ENCODE results near the gene KLF14. TPM values are rescaled to one million over a fixed set of nuclear protein-coding genes. Genes with fewer than 3 reads are reported as not detected.
"Not testable (repeated sequence)": the region's sequence is repeated elsewhere in the genome, so short reads cannot be mapped to it uniquely, and the experiment has no call there.

Gene KLF14
- total and polyA plus RNA-seq, 2 experiments from 2014 or later: 0.16 TPM; not detected in 1

GRCh38 chr7:130697820-130698219, 36.2 kb downstream of the KLF14 start:
- Histone ChIP-seq H3K27ac (no peak overlapping the region), H3K4me2 (no peak overlapping the region), H3K36me3 (replicated peaks; ENCODE audit: insufficient read depth, low read depth) (no peaks in the 10 kb centered on the region), H3K4me1 (ENCODE audit: insufficient read depth) (no peaks in the 10 kb centered on the region), H3K9me3 (ENCODE audit: low read depth) (no peaks in the 10 kb centered on the region), H3K27me3 (no peaks in the 10 kb centered on the region), H2AFZ (no peak overlapping the region), H3K9me2 (replicated peaks; ENCODE audit: insufficient read depth) (no peaks in the 10 kb centered on the region), H3K79me2 (no peaks in the 10 kb centered on the region), H3K4me3 (no peak overlapping the region), H4K20me1 (ENCODE audit: insufficient read depth, poor library complexity, severe bottlenecking) (no peaks in the 10 kb centered on the region)
- WGBS (ENCODE audit: low lambda C conversion rate, missing lambda C conversion rate): 91% methylated on average over 2 of the region's 2 CpGs
- no peak for DNase-seq (ENCODE audit: low spot score)
- TF ChIP-seq EZH2phosphoT487 (IDR thresholded peaks at IDR 0.05; ENCODE audit: low read depth, severe bottlenecking, unreplicated experiment): no peak

GRCh38 chr7:130695840-130696239, 38.2 kb downstream of the KLF14 start:
- H3K27ac ChIP-seq: no peak overlapping the region
- H4K20me1 ChIP-seq (ENCODE audit: insufficient read depth, poor library complexity, severe bottlenecking): no peaks in the 10 kb centered on the region
- H3K79me2 ChIP-seq: no peaks in the 10 kb centered on the region
- no peak overlapping the region for H3K4me2 ChIP-seq
- H3K4me3 ChIP-seq: no peak overlapping the region
- no peaks in the 10 kb centered on the region for H3K9me2 ChIP-seq (replicated peaks; ENCODE audit: insufficient read depth)
- no peaks in the 10 kb centered on the region for H3K9me3 ChIP-seq (ENCODE audit: low read depth)
- no peak overlapping the region for H2AFZ ChIP-seq
- peak; percentile 23 for DNase-seq (ENCODE audit: low spot score)
- TF ChIP-seq CTCF (IDR thresholded peaks at IDR 0.05; ENCODE audit: poor library complexity): peak; percentile 38
- no peak for TF ChIP-seq EZH2 (IDR thresholded peaks at IDR 0.05; ENCODE audit: borderline replicate concordance)
- 58% methylated on average over 2 of the region's 2 CpGs for WGBS (ENCODE audit: low lambda C conversion rate, missing lambda C conversion rate)
- no peaks in the 10 kb centered on the region for H3K4me1 ChIP-seq (ENCODE audit: insufficient read depth)
- no peaks in the 10 kb centered on the region for H3K27me3 ChIP-seq
- H3K36me3 ChIP-seq (replicated peaks; ENCODE audit: insufficient read depth, low read depth): no peaks in the 10 kb centered on the region

GRCh38 chr7:130692396-130692795, 41.6 kb downstream of the KLF14 start:
- H2AFZ ChIP-seq; H3K4me2 ChIP-seq; H3K79me2 ChIP-seq; H3K9me2 ChIP-seq (replicated peaks; ENCODE audit: insufficient read depth); H3K27ac ChIP-seq; H4K20me1 ChIP-seq (ENCODE audit: insufficient read depth, poor library complexity, severe bottlenecking); H3K27me3 ChIP-seq; H3K9me3 ChIP-seq (ENCODE audit: low read depth); DNase-seq (ENCODE audit: low spot score); H3K4me1 ChIP-seq (ENCODE audit: insufficient read depth); H3K4me3 ChIP-seq; H3K36me3 ChIP-seq (replicated peaks; ENCODE audit: insufficient read depth, low read depth): not testable (repeated sequence)
- 77% methylated on average over 1 of the region's 1 CpG for WGBS (ENCODE audit: low lambda C conversion rate, missing lambda C conversion rate)

- no peaks in the 10 kb centered on the region for H3K9me3 ChIP-seq (ENCODE audit: low read depth)
- H3K79me2 ChIP-seq: no peaks in the 10 kb centered on the region
- H2AFZ ChIP-seq: no peak overlapping the region
- no peaks in the 10 kb centered on the region for H3K4me1 ChIP-seq (ENCODE audit: insufficient read depth)
- H4K20me1 ChIP-seq (ENCODE audit: insufficient read depth, poor library complexity, severe bottlenecking): no peaks in the 10 kb centered on the region
- H3K9me2 ChIP-seq (replicated peaks; ENCODE audit: insufficient read depth): no peaks in the 10 kb centered on the region
- no peak overlapping the region for H3K27ac ChIP-seq
- no peaks in the 10 kb centered on the region for H3K36me3 ChIP-seq (replicated peaks; ENCODE audit: insufficient read depth, low read depth)
- 96% methylated on average over 1 of the region's 1 CpG for WGBS (ENCODE audit: low lambda C conversion rate, missing lambda C conversion rate)
- H3K4me2 ChIP-seq: no peak overlapping the region
- DNase-seq (ENCODE audit: low spot score): no peak
- no peaks in the 10 kb centered on the region for H3K27me3 ChIP-seq
- TF ChIP-seq EZH2phosphoT487 (IDR thresholded peaks at IDR 0.05; ENCODE audit: low read depth, severe bottlenecking, unreplicated experiment) (no peak), CTCF (IDR thresholded peaks at IDR 0.05; ENCODE audit: poor library complexity) (no peak), EZH2 (IDR thresholded peaks at IDR 0.05; ENCODE audit: borderline replicate concordance) (no peak)
- H3K4me3 ChIP-seq: no peak overlapping the region
These were observed 44.3 kb downstream of the KLF14 start for GRCh38 chr7:130689683-130690082.

GRCh38 chr7:130683026-130683425, 51.0 kb downstream of the KLF14 start:
- WGBS (ENCODE audit: low lambda C conversion rate, missing lambda C conversion rate): 95% methylated on average over 2 of the region's 2 CpGs

More at GRCh38 chr7:130683026-130683425, 51.0 kb downstream of the KLF14 start:
- no peak overlapping the region for H3K27ac ChIP-seq
- H3K27me3 ChIP-seq: no peaks in the 10 kb centered on the region
- DNase-seq (ENCODE audit: low spot score): no peak
- H3K9me2 ChIP-seq (replicated peaks; ENCODE audit: insufficient read depth): no peaks in the 10 kb centered on the region
- H2AFZ ChIP-seq: no peak overlapping the region
- no peak overlapping the region for H3K4me2 ChIP-seq
- no peaks in the 10 kb centered on the region for H3K4me1 ChIP-seq (ENCODE audit: insufficient read depth)
- H4K20me1 ChIP-seq (ENCODE audit: insufficient read depth, poor library complexity, severe bottlenecking): no peaks in the 10 kb centered on the region
- no peaks in the 10 kb centered on the region for H3K9me3 ChIP-seq (ENCODE audit: low read depth)
- H3K79me2 ChIP-seq: no peaks in the 10 kb centered on the region
- H3K36me3 ChIP-seq (replicated peaks; ENCODE audit: insufficient read depth, low read depth): no peaks in the 10 kb centered on the region
- TF ChIP-seq EZH2 (IDR thresholded peaks at IDR 0.05; ENCODE audit: borderline replicate concordance) (no peak), EZH2phosphoT487 (IDR thresholded peaks at IDR 0.05; ENCODE audit: low read depth, severe bottlenecking, unreplicated experiment) (no peak), CTCF (IDR thresholded peaks at IDR 0.05; ENCODE audit: poor library complexity) (no peak)
- H3K4me3 ChIP-seq: no peak overlapping the region
